Measurements from ENCODE around the gene ADGRA1.
"Not testable (repeated sequence)": the region's sequence is repeated elsewhere in the genome, so short reads cannot be mapped to it uniquely, and the experiment has no call there.

ADGRA1 gene

DNA sequence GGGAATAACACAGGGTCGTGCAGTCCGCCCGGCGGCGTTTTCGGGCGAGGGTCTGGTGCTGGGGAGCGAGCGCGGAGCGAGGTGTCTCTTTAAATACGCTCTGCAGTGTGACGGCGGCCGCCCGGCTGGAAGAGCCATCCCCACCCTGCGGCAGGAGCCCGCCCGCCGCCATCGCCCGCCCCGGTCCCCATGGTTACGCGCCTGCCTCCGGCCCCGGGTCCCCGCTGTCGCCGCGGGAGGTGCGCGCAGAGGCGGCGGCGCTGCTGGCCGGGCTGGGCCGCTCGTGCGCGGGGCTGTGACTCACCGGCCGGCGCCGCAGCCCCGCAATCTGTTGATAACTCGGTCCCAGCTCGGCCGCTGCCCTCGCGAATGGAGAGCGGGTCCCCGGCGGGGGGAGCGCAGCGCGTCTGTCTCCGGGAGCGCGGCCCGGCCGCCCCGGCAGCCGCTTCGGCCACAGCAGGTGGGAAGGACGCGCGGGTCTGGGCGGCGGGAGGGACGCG lies at the start of gene ADGRA1:
ADGRA1 (plus strand) TSS at position 246 of the 500 bp plus-strand sequence. CDS start 986 bp downstream, outside the sequence.
- no peak for DNase-seq

GRCh38 chr10:133038036-133038823 lies 49.5 kb upstream of the ADGRA1 start:
- no peak for DNase-seq

DNA sequence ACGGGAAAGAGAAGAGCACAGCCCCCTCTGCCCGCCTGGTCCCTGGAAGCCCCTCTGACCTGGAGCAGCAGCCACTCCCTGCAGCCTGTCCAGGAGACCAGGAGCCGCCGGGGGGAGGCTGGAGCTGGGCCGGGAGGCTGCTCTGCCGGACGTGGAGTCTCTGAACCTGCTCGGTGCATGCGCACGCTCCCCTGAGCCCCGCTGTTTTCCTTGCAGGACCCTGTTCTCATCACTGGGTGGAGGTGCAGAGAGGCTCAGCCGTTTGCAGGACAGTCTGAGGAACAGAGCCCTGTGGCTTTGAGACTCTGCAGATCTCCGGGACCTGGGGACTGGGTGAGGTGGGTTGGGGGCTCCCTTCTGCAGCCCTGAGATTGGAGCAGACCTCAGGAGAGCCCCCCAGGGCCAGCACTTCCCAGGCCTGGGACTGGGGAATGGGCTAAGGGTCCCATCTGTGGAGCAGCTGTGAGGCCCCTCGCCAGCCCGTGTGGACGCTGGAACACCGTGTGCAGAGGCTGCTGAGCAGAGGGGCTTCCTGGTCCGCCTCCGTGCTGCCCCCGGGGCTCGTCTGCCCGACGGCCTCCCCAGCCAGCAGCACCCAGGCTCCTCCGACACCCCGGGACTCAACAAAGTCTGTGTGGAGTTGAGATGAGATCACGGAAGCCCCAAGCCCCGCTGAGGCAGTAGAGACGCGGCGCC lies 48.5 kb upstream of the ADGRA1 start:
- DNase-seq: no peak

GRCh38 chr10:133039803-133040165 lies 47.9 kb upstream of the ADGRA1 start:
- DNase-seq: no peak

GRCh38 chr10:133040198-133040597 lies 47.5 kb upstream of the ADGRA1 start:
- no peak for DNase-seq

GRCh38 chr10:133041101-133041500 lies 46.6 kb upstream of the ADGRA1 start:
- DNase-seq: no peak

GRCh38 chr10:133042061-133042460 lies 45.7 kb upstream of the ADGRA1 start:
- no peak for DNase-seq

DNA sequence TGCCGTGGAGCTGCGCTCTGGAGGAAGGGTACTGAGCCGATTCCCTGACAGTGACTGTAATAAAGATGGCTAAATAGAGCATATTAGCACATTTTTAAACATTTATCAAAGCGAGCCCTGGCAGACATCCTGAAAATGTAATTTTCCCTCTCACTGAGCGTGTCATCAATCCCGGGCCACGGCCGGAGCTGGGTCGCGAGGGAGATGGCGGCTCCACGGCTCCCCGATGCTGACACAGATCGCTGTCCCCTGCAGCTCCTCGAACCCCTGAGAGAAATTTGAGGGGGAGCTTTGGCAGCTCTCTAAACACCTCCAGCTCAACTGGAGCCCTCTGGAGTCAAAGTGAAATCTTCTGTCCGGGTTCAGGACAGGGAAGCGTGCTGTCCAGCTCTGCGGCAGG lies 44.9 kb upstream of the ADGRA1 start:
- DNase-seq: no peak

- DNase-seq: no peak
Measured at GRCh38 chr10:133043541-133044225, 44.0 kb upstream of the ADGRA1 start.

DNA sequence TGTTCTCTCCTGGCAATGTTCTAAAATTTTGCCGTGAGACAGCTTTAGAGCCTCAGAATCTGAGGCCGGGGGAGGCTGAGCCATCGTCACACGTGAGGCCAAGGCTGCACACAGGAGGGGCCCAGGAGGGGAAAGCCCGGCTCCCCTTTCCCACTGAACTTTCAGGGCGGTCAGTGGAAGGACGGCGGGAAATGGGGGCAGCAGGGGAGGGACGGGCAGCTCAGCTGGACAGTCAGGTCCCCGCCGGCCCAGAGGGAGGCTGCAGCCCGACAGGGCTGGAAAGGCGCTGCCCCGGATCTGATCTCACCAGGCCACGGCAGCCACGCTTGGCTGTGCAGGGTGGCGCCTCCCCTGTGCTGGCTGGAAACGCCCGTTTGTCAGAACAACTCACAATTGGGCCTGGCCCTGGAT lies 43.3 kb upstream of the ADGRA1 start:
- DNase-seq: no peak

GRCh38 chr10:133045556-133046389 lies 42.0 kb upstream of the ADGRA1 start:
- no peak for DNase-seq

DNA sequence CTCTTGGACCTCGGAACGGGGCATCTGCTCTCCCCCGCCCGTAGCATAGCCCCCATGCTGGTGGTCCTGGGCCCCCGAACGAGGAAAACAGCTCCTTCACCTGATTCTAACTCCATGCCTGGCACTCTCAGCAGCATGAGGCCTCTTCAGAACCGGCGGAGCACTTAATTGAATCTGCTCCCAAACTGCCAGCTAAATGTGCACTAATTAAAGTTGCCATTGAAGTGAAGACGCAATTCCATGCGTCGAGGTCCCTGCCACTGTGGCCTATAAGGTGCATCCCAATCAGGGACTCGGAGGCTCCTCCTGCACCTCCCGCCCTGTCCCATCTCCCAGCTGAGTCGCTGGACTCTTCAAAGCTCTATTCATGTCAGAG lies 41.3 kb upstream of the ADGRA1 start:
- no peak for DNase-seq

DNA sequence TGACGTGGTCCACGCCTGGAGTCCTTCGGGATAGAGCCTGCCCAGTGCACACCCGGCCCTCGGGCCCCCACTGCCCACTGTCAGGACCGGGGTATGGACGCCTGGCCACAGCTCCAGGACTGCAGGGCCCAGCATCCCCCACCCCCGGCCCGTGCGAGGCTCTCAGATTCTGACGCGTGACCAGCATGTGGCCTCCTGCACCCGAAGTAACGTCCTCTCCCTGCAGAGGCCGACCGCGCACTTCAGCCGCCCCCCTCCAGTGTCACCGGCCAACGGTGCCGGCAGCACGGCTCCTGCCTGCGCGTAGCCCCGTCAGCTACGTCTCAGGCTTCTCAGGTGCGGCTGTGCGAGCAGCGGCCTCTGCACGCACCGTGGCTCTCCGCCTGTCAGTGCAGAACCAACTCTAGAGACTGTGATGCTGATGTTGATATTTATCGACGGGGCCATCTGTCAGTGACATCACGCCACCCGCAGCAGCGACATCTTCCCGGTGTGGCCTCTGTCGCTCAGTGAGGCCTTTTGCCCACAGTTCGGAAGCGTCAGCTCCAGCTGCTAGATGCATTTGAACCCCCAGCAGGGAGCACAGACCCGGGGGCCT lies 40.1 kb upstream of the ADGRA1 start:
- DNase-seq: no peak

DNA sequence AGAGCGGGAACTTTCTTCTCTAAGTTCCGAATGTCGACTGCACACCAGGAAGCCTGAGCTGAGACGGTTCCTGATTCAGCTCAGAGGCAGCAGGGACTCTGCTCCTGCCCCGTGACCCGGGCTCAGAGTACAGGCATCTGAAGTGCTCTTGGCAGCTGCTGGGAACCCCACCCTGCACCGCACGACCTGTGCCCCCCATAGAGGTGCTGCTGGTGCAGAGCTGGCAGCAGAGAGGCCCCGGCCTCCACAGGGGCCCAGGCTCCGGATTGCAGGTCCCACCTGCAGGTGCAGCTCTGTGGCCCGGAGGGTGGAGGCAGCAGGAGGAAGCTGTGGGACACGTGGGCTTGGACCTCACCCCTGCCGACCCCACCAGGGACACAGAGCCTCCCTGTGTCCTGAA lies 39.5 kb upstream of the ADGRA1 start:
- no peak for DNase-seq

GRCh38 chr10:133048926-133049325 lies 38.8 kb upstream of the ADGRA1 start:
- no peak for DNase-seq

GRCh38 chr10:133049639-133050038 lies 38.1 kb upstream of the ADGRA1 start:
- no peak for DNase-seq

GRCh38 chr10:133050371-133050770 lies 37.4 kb upstream of the ADGRA1 start:
- no peak for DNase-seq

DNA sequence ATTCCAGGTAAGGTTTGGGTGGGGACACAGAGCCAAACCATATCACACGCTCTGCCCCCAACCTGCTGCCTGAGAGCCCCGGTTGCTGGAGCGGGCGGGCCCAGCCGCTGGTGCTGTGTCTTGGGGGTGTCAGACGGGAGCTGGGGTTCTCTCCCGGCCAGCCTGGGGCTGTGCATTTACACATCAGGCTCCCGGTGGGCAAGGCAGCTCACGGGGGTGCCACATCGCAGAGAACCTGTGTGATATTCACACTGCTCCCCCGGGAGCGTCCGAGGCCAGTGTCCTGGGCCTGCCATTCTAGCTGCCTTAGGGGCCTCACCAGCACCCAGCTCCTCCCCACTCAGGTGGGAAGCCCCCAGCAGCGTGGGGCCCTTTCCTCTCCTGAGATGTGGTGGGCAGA lies 35.6 kb upstream of the ADGRA1 start:
- DNase-seq: no peak

DNA sequence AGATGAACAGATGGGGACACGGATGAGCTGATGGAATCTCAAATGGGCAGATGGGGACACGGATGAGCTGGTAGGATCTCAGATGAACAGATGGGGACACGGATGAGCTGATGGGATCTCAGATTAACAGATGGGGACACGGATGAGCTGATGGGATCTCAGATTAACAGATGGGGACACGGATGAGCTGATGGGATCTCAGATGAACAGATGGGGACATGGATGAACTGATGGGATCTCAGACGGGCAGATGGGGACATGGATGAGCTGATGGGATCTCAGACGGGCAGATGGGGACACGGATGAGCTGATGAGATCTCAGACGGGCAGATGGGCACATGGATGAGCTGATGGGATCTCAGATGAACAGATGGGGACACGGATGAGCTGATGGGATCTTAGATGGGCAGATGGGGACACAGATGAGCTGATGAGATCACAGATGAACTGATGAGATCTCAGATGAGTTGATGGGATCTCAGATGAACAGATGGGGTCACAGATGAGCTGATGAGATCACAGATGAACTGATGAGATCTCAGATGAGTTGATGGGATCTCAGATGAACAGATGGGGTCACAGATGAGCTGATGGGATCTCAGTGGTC lies 34.1 kb upstream of the ADGRA1 start:
- DNase-seq: not testable (repeated sequence)

DNA sequence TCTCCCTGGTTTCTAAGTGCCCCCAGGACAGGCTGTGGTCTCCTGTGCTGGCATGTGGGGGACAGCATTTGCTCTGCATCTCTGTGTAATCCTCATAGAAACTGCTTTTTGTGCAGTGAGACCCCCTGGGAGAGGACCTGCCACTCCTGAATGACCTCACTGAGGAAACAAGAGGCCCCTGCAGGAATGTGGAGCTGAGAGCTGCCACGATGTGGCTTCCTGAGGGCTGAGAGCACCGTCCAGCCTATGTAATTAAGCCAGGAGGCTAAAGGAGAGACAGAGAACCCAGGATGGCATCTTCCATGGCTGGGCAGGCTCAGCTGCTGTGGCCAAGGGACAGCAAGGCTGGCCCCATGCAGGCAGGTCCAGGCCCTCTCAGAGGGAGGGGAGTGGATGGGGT lies 32.3 kb upstream of the ADGRA1 start:
- DNase-seq: no peak

- DNase-seq: no peak
Measured at GRCh38 chr10:133056001-133056400, 31.7 kb upstream of the ADGRA1 start.

- no peak for DNase-seq
Measured at GRCh38 chr10:133056651-133057178, 31.0 kb upstream of the ADGRA1 start.
